Measurements from ENCODE around the gene PSMB3.
"Not testable (repeated sequence)": the region's sequence is repeated elsewhere in the genome, so short reads cannot be mapped to it uniquely, and the experiment has no call there.

Gene PSMB3

DNA sequence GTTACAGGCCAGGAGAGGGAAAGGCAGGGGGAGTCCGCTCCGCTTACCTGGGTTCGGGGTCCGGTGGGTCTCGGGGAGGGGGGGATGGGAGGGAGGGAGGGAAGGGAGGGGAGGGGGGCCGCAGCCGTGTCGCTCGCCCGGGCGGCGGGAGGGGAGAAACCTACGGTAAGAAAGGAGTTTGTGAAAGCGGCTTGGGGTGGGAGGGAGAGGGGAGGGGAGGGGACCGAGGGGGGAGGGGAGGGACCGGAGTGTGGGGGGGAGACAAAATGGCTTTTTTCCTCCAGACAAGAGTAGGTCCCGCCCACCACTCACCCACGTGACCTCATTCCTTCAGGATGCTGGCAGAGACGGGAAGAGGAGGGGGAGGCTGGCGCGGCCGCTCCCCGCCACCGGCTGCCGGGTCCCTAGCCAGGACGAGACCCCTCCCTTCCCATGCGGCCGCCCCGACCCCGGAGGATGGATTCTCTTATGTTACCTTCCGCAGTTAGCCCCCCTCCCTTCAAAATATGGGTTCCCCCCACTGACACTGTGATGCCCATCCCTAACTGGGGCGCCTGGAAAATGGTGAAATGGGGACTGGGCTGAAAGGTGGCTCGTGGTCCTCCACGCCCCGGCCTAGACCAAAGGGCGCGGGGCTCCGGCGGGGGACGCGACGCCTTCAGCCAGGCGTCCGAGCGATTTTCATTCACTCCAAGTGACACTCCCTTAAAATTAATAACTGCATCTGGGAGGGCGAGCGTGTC, 4.2 kb upstream of the PSMB3 start, which contains the start of gene PCGF2:
PCGF2 (minus strand) TSS at position 188 of the 743 bp plus-strand sequence. CDS start 7,934 bp downstream, outside the sequence.
- no peak for DNase-seq (ENCODE audit: extremely low read depth in 1 of 2, low read depth in 1 of 2)

DNA sequence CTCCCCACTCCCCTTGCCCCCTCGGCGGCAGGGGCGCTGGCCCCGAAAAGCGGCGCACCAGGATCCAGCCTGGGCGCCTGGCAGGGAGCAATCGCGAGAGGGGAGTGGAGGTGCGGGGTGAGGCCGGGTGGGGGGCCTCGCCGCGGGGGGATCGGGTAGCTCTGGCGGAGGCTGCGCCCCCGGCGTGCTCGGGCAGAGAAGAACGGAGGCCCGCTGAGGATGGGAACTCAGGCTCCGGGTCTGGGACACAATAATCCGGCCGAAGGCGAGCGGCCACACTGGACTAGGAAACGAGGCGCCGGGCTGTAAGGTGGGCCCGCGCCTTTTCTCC, 3.7 kb upstream of the PSMB3 start:
- no peak for DNase-seq (ENCODE audit: extremely low read depth in 1 of 2, low read depth in 1 of 2)

- DNase-seq (ENCODE audit: extremely low read depth in 1 of 2, low read depth in 1 of 2), result no peak
Measured at GRCh38 chr17:38749223-38750043, 3.1 kb upstream of the PSMB3 start.

DNA sequence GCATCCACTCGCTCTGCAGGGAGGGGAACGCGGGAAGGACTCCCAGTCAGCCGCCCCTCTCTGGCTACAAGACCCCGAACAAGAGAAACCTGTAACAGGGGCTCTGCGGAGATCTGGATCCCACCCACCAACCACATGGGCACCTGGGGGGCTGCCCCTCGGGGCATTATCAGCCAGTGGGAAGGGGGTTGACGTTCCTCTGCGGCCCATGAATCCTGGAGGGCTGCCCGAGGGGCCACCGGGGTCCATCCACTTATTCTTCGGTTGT, 2.6 kb upstream of the PSMB3 start:
- DNase-seq (ENCODE audit: extremely low read depth in 1 of 2, low read depth in 1 of 2), result no peak

- no peak for DNase-seq (ENCODE audit: extremely low read depth in 1 of 2, low read depth in 1 of 2)
Measured at GRCh38 chr17:38750312-38751121, 2.0 kb upstream of the PSMB3 start.

DNA sequence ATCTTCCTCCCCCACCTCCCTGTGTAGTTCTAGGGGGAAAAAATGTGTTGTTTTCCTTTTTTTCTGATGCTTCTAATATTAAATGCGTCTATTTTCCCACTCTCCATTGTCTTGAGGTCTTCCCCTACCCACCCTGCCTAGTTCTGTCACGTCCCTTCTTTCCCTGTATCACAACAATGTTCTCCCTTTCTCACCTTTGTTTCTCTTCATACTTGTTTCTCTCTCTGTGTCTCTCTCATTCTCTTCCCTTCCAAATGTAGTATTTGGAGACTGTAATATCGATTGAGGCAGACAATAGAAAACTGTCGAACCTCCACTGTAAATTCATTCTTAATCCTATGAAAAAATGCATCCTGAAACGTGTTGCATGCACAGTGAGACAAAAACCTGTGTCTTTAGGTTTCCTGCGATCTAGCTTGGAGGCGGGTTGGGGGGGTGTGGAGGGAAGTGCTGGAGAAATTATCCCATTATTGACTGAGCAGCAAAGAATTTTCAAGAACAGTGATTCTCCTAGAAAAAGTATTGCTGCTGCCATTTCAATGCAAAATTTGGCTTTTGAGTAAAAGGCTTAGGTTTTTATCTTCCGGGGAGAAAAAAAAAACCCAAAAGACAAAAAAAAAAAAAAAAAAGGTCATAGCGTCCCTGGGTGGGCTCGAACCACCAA, 1.3 kb upstream of the PSMB3 start:
- no peak for DNase-seq (ENCODE audit: extremely low read depth in 1 of 2, low read depth in 1 of 2)

GRCh38 chr17:38751808-38752307, 683 bp upstream of the PSMB3 start:
- peak; percentile 41 to 66 for DNase-seq (ENCODE audit: extremely low read depth in 1 of 2, low read depth in 1 of 2)

- no peak for DNase-seq (ENCODE audit: extremely low read depth in 1 of 2, low read depth in 1 of 2)
Measured at GRCh38 chr17:38753071-38753506, 548 bp downstream of the PSMB3 start.

DNA sequence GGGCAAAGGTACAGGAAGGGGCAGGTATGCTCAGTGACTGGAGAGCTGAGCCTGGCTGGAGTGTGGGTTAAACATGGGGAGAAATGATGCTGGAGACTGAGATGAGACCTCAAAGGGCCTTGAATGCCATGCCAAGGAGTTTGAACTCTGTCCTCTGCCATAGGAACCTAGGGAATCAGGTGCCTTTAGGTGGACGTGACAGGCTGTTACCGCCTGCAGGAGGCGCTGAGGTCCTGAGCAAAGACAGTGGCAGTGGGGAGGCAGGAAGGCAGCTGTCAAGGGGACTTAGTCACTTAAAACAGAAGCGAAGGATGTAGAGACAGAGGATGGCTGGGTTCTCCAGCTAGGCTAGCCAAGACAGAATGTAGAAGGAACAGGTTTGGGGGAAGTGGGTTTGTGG, 9.1 kb downstream of the PSMB3 start:
- no peak for DNase-seq (ENCODE audit: extremely low read depth in 1 of 2, low read depth in 1 of 2)

- DNase-seq (ENCODE audit: extremely low read depth in 1 of 2, low read depth in 1 of 2), result no peak
Measured at GRCh38 chr17:38762231-38762630, 9.7 kb downstream of the PSMB3 start.

- no peak for DNase-seq (ENCODE audit: extremely low read depth in 1 of 2, low read depth in 1 of 2)
Measured at GRCh38 chr17:38766341-38766740, 13.8 kb downstream of the PSMB3 start.

DNA sequence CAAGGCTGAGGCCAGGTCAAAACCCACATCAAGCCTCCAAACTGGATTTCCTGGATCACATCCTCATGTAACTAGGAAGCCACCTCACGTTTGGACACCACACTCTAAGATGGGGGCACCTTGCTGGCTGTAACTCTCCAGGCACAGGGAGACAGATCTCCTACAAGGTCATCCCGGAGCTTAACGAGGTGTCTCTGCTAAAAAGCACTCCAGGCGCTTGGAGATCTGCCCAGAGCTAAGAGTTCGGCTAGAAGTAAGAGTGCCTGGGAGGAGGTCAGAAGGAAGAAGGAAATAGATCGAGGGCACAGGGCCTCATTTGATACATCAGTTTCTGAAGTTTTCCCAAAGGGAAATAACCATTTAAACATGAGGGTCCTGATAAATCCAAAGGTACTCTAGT, 15.9 kb downstream of the PSMB3 start:
- no peak for DNase-seq (ENCODE audit: extremely low read depth in 1 of 2, low read depth in 1 of 2)

GRCh38 chr17:38773258-38773657, 20.7 kb downstream of the PSMB3 start:
- DNase-seq (ENCODE audit: extremely low read depth in 1 of 2, low read depth in 1 of 2), result no peak

DNA sequence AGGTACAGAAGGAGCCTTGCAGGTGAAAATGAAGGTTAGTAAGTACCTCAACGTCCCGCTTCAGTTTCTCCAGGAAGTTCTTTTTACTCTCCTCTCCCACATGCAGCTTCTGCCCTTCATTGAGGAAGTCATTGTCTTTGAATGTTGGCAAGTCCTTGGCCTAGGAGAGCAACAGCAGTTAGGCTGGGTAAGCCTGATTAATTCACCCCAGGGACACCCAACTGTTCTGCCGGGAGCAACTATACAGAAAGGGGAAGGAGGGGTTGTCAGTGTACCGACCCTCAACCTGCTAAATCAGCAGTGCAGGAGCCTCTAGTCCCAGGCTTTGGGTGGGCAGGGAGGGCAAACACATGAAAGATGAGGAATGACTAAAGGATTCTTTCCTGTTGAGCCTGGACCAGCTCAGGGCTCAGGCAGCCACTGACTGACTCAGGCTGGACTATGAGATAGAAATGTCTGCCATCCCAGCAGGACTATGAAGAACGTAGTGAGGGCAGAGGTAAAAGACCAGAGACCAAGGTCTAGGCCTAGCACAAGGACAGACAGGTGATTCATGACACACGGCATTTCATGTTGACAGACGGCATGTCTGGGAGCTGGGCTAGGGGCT, 25.2 kb downstream of the PSMB3 start:
- DNase-seq (ENCODE audit: extremely low read depth in 1 of 2, low read depth in 1 of 2), result no peak

GRCh38 chr17:38779965-38780752, 27.6 kb downstream of the PSMB3 start:
- DNase-seq (ENCODE audit: extremely low read depth in 1 of 2, low read depth in 1 of 2), result no peak

GRCh38 chr17:38783227-38783626, 30.7 kb downstream of the PSMB3 start:
- no peak for DNase-seq (ENCODE audit: extremely low read depth in 1 of 2, low read depth in 1 of 2)

GRCh38 chr17:38786372-38786771, 33.8 kb downstream of the PSMB3 start:
- no peak for DNase-seq (ENCODE audit: extremely low read depth in 1 of 2, low read depth in 1 of 2)

DNA sequence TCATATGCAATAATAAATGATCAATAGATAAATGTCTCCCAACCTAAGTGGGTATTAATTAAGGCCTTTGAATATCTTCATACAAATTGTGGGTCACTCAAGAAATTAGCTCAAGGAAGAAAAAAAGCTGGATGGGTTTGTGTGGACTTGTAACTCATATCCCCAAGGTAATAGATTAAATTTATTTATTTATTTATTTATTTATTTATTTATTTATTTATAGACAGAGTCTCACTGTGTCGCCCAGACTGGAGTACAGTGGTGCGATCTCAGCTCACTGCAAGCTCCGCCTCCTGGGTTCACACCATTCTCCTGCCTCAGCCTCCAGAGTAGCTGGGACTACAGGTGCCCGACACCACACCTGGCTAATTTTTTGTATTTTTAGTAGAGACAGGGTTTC, 35.5 kb downstream of the PSMB3 start:
- not testable (repeated sequence) for DNase-seq (ENCODE audit: extremely low read depth in 1 of 2, low read depth in 1 of 2)

- DNase-seq (ENCODE audit: extremely low read depth in 1 of 2, low read depth in 1 of 2), result no peak
Measured at GRCh38 chr17:38789185-38789584, 36.6 kb downstream of the PSMB3 start.

Data from activated CD8-positive, alpha-beta memory T cell treated with anti-CD3 and anti-CD28 coated beads for 1 hour (primary cell).